Left kidney (tissue), 2 donors: ENCODE data around the gene MOBP. TPM values are rescaled to one million over a fixed set of nuclear protein-coding genes. Genes with fewer than 3 reads are reported as not detected.
"Not testable (repeated sequence)": the region's sequence is repeated elsewhere in the genome, so short reads cannot be mapped to it uniquely, and the experiment has no call there.

Experiments used
- DNase-seq: peaks from one replicate; pipeline ENCODE4 v3.0.0-alpha.2; 2013
- polyA plus RNA-seq: library from polyadenylated mRNA; unstranded; fragments of 120-200 nt; gene quantifications from one replicate; pipeline ENCODE4 v1.2.1, GENCODE V29; 2013; ENCODE audit not compliant: insufficient read length

The MOBP gene
- polyA plus RNA-seq, 1 donor: 0.22 TPM

DNA sequence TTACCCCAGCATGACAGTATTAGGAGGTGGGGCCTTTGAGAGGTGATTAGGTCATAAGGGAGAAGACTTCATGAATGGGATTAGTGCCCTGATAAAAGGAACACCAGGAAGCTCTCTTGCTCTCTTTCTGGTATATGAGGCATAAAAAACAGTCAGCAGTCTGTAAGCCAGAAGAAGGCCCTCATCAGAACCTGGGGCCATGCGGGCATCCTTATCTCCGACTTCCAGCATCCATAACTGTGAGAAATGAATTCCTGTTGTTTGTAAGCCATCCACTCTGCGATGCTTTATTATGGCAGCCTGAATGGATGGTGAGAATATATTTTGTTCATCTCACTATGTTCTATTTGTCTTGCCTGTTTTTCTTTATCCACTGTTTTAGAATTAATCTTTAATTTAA is 17.7 kb upstream of the MOBP start:
- DNase-seq: no peak

DNA sequence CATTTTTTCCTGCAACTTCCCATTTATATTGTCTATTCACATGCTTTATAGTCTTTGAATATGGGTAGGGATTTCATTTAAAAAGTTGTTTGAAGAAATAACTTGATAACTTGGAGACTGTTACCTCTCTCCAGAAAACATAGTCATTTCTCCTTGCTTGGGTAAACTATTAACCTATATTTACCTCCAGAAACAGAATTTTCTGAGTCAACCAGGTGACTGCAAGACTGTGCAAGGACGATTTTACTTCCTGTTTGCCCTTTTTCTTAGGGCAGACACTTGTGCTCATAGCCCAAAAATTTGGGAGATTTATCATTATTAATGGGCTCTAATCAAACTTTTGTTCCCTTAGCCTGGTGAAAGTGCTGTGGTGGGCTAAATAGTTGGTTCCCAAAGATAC is 14.3 kb upstream of the MOBP start:
- DNase-seq: no peak

GRCh38 chr3:39453872-39454271 is 13.6 kb upstream of the MOBP start:
- not testable (repeated sequence) for DNase-seq

DNA sequence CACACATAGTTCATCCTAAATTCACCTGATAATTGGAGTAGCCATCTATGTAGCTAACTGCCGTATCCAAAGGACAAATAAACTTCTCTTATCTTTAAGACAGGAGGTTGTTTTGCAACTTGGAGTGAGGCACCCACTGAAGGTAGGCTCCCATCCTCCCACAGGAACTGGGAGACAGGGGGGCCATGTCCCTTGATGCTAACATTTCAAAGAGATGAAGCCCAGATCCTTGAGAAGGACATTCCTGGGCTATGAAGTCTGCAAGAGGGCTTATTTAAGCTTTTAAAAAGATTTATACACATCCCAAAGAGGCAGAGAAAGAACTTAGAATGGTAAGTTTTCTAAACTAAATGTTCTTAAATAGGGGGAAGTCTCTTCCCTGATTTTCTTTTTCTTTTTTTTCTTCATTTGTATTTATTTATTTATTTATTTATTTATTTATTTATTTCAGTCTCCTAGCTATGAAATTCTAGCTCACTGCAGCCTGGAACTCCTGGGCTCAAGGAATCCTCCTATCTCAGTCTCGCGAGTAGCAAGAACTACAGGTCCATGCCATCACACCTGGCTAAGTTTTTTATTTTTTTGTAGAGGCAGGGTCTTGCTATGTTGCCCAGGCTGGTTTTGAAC is 12.8 kb upstream of the MOBP start:
- no peak for DNase-seq

DNA sequence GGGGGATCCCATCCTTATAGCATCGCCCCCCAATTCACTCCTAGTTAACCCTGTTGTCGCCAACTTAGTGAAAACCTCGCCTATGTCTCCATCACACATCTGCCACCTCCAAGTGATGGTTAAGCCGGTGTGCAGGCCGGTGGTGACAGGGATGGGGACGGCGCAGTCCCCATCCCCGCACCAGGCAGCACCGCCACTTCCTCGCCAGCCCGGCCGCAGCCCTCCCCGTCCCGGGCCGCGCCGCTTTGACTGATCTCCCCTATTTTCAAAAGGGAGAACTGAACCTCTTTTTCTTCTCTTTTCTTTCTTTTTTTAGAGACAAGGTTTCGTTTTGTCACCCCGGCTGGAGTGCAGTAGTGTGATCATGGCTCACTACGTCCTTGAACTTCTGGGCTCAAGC is 11.3 kb upstream of the MOBP start:
- DNase-seq: no peak

DNA sequence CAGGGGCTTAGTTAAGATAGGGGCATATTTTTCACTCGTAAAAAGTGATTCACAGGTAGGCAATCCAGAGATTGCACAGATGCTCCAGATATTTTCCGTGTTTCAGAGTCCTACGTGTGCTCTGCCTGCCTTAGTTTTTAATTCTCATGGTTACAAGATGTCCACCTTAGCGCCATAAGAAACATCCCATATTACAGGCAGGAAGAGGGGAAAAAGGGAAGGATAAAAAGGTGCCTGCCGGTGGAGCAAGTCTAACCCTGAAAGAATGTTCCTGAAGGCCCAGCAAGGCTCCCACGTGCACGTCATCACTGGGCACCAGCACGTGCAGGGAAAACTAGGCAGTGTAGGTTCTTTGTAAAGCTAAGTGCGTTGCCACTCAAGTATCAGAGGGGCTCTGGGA is 10.1 kb upstream of the MOBP start:
- no peak for DNase-seq

DNA sequence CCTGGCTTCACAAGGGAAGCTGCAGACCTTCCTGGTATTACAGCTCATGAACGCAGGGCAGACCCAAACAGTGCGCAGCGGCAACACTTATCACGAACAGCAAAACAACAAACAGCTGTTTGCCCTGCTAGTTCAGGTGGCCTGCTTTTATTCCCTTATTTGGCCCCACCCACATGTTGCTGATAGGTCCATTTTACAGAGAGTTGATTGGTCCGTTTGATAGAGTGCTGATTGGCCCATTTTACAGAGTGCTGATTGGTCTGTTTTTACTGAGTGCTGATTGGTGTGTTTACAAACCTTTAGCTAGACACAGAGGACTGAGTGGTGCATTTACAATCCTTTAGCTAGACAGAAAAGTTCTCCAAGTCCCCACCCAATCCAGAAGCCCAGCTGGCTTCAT is 8.9 kb upstream of the MOBP start:
- DNase-seq: not testable (repeated sequence)

GRCh38 chr3:39460677-39461076 is 6.8 kb upstream of the MOBP start:
- no peak for DNase-seq

DNA sequence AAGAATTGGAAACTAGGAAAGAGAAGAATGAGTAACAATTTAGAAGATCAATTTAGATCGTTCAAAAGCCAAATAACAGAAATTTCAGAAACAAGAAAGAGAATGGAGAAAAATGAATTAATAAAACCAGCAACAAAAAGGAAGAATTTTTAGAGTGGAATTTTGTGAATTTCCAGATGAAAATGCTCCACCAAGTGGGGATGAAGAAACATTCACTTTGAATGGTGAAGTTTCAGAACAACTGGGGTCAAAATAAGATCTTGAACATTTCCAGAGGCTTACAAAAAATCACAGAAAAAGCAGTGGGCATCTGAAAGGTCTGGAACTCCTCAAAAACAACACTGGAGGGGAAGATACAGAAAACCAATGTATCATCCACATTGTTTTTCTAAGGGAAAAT is 4.2 kb upstream of the MOBP start:
- no peak for DNase-seq

- DNase-seq: no peak
These were observed 492 bp upstream of the MOBP start for GRCh38 chr3:39466988-39467387.

DNA sequence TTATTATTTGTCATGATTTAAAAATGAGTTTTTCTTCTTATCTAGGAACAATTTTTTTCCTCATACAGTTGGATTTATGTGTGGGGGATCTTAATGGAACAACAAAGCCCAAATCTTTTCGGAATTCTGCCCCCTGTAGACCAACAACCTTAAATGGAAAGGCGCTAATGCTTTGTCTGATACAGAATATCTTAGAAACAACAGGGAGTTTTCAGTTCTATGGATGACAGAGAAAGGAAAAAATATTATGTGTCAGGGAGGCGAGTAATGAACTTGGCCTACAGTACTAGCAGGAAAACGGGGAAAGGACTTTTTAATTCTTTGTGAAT is 592 bp downstream of the MOBP start:
- no peak for DNase-seq

- no peak for DNase-seq
These were observed 1.8 kb downstream of the MOBP start for GRCh38 chr3:39469258-39469657.

DNA sequence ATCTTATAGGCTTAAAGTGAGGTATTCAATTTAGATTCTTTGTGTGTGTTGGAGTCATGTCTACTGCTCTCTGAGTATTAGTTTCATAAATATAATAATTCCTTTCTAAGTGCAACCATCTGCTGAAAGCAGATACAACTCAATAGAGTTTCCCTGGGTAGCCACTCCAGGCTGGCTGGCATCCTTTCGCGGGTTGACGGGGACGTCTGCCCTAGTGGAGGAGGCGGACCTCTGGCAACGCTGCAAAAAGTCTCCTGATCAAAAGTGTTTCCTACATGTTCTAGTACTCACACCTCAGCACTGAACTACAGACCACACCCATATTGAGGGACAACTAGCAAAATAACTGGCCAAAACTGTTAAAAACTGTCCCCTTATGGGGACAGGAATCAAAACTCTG is 2.5 kb downstream of the MOBP start:
- DNase-seq: no peak

- no peak for DNase-seq
These were observed 4.2 kb downstream of the MOBP start for GRCh38 chr3:39471652-39472051.

DNA sequence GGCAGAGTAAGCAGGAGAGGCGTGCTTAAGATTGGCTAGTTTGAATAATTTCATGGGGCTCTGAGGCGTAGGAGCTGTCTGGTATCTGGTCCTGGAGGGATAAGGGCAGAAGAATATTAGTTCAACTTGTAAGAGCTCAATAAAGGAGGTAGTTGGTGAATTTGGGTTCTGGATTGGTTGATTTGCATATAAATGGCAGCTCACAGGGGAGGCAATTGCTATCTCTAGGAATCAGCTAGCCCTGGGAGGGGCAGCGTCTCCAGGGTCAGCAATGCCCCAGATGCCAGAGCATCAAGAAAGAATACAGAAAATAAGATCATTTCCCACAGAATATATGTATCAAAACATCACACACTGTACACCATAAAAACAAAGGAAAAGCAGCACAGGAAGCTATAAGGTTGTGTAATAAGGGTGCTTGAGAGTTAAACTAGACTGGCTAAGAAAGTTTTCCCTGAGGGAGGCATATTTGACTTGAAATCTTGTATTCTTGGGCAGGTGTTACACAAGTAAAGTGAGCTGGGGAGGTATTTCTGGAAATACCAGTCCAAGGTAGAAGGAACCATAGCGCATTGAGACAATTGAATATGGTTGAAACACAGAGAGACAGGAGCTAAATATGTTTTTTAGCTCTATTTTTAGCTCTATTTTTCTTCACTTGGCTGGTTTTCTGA is 6.1 kb downstream of the MOBP start:
- no peak for DNase-seq

DNA sequence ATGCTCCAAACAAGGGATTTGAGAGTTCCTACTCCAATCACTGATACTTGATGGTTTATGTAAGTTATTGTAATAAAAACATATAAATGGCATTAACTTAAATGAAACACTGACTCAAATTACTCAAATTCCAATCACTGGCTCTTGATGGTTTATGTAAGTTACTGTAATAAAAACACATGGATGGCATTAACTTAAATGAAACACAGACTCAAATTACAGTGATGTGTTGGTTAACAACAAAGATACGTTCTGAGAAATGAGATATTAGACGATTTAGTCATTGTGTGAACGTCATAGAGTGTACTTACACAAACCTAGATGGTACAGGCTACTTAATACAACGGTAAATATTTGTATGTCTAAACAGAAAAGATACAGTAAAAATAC is 6.6 kb downstream of the MOBP start:
- no peak for DNase-seq

DNA sequence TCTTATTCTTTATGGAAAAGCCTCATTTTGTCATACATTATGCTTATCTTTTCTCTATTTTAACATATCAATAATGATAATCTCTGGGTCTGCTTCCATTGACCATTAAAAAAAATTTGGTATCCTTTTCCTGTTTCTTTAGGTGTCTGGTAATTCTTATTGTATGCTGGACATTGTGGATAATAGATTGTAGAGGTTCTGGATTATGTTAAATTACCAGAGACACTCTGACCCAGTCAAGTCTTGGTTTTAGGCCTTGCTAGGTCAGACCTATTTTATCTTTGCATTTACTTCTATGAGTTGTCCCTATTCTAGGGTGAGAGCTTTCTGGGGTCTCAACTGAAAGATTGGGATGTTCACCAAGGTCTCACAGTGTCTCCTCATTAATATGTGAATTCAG is 9.3 kb downstream of the MOBP start:
- no peak for DNase-seq

GRCh38 chr3:39478226-39478625 is 10.7 kb downstream of the MOBP start:
- DNase-seq: no peak

DNA sequence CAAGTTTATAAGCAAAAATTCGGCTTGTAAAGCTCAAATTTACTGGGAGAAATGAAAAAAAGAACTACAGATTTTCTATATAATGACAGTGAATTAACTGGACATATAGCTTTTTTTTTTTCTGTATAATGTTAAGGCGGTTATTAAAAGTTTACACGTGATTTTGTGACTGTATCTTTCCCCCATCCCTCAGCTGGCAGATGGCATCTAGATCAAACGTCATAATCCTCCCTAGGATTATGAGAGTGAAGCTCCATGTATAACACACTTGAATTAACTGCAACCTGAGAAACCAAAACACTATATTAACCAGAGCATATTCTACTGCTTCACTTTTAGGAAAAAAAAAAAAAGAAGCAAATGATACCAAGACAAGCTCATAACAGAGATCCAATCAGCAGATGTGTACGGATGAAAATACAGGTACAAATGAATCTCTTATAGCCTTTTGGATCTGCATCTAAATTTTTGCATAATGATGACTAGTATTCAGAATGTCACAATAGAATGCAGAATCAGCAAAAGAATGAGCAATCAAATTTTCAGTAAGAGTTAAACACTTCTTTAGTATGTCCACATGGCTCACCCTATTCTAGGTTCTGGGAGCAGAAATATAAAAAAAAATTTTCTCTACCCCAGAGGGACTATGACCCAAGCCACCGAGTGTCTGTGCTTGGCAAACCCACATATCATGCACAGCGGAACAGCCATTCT is 12.4 kb downstream of the MOBP start:
- no peak for DNase-seq

DNA sequence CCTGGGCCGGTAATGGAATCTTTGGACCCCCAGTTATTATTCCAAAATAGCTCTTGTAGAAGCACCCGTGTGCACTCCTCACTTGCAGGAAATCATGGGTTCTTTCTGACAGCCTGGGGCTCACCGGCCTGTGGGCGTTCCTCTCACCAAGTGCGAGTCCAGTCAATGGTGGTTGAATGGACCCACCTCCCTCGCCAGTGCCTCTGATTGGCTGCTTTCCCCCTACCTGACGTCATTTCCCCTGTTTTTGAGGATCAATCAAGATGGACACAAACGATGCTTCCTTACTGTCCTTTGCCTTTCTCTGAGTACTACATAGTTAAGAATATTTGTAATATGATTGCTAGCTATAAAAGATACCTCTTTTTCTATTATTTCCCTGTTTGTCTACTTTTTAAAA is 18.1 kb downstream of the MOBP start:
- no peak for DNase-seq

GRCh38 chr3:39491014-39491413 is 23.5 kb downstream of the MOBP start:
- DNase-seq: no peak

DNA sequence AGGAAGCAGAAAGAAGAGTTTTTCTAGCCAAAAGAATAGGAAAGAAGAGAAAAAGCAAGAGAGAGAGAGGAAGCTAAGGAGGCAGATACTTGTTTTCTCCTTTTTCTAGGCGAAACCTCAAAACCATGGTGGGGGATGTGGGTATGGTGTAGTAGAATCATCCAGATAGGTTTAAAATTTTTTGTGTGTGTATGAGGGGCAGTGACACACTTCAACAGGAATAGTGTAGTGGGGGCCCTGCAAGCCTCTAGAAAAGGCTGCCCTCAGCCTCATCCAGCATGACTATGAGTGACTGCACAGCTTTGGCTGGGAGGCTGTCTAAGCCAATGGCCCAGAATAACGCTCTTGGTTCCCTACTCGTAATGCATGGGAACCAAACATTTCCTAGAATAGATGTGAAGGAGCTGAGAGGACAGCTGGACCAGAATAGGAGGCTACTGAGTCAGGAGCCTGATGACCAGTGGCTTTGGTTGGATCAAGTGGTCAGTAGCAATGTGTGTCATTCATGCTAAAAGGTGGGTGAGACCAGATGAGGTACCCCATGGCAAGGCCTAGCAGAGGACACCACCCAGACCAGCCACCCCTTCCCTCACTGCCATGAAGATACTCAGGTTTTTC is 24.4 kb downstream of the MOBP start:
- no peak for DNase-seq

- no peak for DNase-seq
These were observed 27.3 kb downstream of the MOBP start for GRCh38 chr3:39494781-39495180.
